Measurements from ENCODE around the gene VMP1.

The VMP1 gene

DNA sequence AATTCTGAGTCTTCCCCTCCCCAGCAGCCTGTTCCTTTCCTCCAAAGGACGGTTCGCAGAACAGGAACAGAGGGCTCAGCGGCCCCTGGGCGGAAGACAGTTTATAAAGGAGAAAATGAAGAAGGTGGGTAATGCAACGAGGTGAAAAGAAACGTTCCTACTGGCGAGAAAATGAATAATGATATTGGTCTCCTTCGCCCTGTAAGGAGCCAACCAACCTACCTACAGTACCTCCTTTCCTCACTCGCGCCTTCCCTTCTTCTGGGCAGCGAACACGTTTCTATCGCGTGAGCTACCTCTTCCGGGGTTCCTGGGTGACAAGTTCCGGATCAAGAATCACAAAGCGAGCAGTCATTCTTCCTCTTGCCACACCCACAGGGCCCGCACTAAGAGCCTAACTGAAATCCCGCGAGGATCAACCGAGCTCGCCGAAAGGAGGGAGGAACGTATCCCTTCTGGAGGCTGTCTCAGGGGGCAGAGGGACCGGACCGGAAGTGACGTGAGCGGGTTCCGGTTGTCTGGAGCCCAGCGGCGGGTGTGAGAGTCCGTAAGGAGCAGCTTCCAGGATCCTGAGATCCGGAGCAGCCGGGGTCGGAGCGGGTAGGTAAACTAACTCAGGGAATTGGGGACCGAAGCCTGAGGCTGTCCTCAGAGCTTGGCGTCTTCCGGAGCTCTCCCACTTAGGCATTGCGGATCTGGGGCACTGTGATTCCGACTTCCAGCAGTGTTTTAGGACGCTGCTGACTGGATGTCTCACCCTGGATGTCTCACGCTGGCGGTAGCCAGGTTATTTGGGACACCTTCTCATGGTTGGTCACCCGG lies at the start of gene VMP1, which contains the start of gene PTRH2:
Gene VMP1 (plus strand): TSS at position 506 of the 822 bp plus-strand sequence. CDS start 23,793 bp downstream, outside the sequence.
Gene PTRH2 (minus strand): TSS at position 282 of the 822 bp plus-strand sequence. CDS start 9,452 bp downstream, outside the sequence.
- Histone ChIP-seq H3K36me3 (ENCODE audit: control insufficient read depth, insufficient read depth, low read length) (peaks cover 2% of the 10 kb centered on the region; the same call in 1 of the 2 replicates), H3K27me3 (replicated peaks; ENCODE audit: control insufficient read depth, insufficient read depth, low read length) (no peaks in the 10 kb centered on the region), H3K4me3 (replicated peaks; ENCODE audit: low read depth, low read length) (peak within 1 kb of the TSS; percentile 99)
- TF ChIP-seq, protein P1, sequence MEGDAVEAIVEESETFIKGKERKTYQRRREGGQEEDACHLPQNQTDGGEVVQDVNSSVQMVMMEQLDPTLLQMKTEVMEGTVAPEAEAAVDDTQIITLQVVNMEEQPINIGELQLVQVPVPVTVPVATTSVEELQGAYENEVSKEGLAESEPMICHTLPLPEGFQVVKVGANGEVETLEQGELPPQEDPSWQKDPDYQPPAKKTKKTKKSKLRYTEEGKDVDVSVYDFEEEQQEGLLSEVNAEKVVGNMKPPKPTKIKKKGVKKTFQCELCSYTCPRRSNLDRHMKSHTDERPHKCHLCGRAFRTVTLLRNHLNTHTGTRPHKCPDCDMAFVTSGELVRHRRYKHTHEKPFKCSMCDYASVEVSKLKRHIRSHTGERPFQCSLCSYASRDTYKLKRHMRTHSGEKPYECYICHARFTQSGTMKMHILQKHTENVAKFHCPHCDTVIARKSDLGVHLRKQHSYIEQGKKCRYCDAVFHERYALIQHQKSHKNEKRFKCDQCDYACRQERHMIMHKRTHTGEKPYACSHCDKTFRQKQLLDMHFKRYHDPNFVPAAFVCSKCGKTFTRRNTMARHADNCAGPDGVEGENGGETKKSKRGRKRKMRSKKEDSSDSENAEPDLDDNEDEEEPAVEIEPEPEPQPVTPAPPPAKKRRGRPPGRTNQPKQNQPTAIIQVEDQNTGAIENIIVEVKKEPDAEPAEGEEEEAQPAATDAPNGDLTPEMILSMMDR (IDR thresholded peaks at IDR 0.05; ENCODE audit: insufficient read depth, low read length, poor library complexity, severe bottlenecking), result no peak
- peak; percentile 92 for DNase-seq (ENCODE audit: extremely low read depth, insufficient read length)

DNA sequence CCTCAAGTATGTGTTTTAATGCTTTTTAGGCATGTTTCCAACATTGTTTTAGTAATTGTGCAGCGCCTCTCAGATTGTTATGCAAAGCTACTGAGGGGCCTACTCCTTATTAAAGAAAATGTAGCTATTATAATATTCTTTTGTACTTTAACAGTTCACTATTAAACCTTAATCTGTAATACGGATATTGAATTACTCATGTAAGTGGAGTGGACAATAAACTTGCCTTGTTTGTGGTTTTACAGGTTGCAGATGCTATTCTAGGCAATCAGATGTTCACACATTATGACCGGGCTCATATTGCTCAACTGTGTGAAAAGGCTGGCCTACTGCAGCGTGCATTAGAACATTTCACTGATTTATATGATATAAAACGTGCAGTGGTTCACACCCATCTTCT lies 41.2 kb upstream of the VMP1 start:
- DNase-seq (ENCODE audit: extremely low read depth, insufficient read length), result no peak
- TF ChIP-seq, protein P1 (IDR thresholded peaks at IDR 0.05; ENCODE audit: insufficient read depth, low read length, poor library complexity, severe bottlenecking), result no peak
- Histone ChIP-seq H3K36me3 (ENCODE audit: control insufficient read depth, insufficient read depth, low read length) (peaks cover 12% of the 10 kb centered on the region), H3K4me3 (replicated peaks; ENCODE audit: low read depth, low read length) (no peak overlapping the region), H3K27me3 (replicated peaks; ENCODE audit: control insufficient read depth, insufficient read depth, low read length) (no peaks in the 10 kb centered on the region)

DNA sequence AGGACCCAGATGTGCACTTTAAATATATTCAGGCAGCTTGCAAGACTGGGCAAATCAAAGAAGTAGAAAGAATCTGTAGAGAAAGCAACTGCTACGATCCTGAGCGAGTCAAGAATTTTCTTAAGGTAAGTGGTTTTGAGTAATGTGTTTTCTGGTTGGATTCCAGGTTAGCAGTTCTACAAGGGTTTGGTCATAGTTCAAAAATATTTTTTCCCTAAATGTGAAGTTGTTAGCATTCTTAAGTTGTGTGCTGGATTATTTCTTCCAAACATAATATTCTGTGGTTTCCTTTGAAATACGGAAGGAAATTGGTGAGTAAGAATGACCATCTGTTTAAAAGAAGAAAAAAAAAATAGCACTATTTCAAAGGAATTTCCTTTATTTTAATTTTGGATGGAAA lies 38.6 kb upstream of the VMP1 start:
- Histone ChIP-seq H3K27me3 (replicated peaks; ENCODE audit: control insufficient read depth, insufficient read depth, low read length) (no peaks in the 10 kb centered on the region), H3K4me3 (replicated peaks; ENCODE audit: low read depth, low read length) (no peak overlapping the region), H3K36me3 (ENCODE audit: control insufficient read depth, insufficient read depth, low read length) (peaks cover 9% of the 10 kb centered on the region)
- DNase-seq (ENCODE audit: extremely low read depth, insufficient read length), result no peak
- TF ChIP-seq, protein P1 (IDR thresholded peaks at IDR 0.05; ENCODE audit: insufficient read depth, low read length, poor library complexity, severe bottlenecking), result no peak

DNA sequence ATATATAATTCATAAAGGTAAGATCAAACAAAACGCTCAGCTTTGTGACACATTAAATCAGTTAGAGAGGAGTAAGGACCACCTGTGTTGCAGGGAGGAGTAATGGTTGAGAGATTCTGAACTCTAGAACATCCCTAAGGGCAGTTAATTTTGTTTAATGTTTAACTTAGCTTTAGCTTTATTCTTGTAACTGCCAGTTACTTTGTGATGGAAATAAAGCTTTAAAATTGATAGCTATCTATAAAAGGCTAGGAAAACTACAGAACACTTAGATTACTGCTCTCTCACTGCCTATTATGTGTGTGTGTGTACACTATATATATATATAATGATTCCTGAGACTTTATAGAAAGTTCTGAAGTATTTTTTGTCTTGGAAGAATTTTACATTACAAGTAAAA lies 38.0 kb upstream of the VMP1 start:
- H3K36me3 ChIP-seq (ENCODE audit: control insufficient read depth, insufficient read depth, low read length), result peaks cover 7% of the 10 kb centered on the region
- DNase-seq (ENCODE audit: extremely low read depth, insufficient read length), result no peak
- no peaks in the 10 kb centered on the region for H3K27me3 ChIP-seq (replicated peaks; ENCODE audit: control insufficient read depth, insufficient read depth, low read length)
- no peak overlapping the region for H3K4me3 ChIP-seq (replicated peaks; ENCODE audit: low read depth, low read length)
- TF ChIP-seq, protein P1 (IDR thresholded peaks at IDR 0.05; ENCODE audit: insufficient read depth, low read length, poor library complexity, severe bottlenecking), result no peak

DNA sequence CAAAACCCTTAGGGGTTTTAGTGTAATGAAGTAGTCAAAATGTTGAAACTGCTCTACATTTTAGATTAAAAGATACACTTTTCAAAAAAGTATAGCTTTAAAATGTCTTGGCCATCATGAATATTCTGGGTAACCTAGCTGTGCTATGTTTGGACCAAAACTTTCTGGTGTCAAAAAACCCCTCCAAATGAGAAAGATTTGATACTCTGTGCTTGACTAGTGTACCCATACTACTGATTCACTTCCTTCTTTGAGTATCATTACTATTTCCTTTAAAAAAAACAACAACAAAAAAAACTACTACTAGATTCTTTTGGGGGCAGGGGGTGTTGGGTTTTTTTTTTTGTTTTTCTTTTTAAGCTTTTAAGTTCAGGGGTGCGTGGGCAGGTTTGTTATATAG lies 37.5 kb upstream of the VMP1 start:
- H3K36me3 ChIP-seq (ENCODE audit: control insufficient read depth, insufficient read depth, low read length), result peaks cover 5% of the 10 kb centered on the region
- DNase-seq (ENCODE audit: extremely low read depth, insufficient read length), result peak; percentile 13
- TF ChIP-seq, protein P1 (IDR thresholded peaks at IDR 0.05; ENCODE audit: insufficient read depth, low read length, poor library complexity, severe bottlenecking), result no peak

More for the DNA sequence above, 37.5 kb upstream of the VMP1 start:
- H3K27me3 ChIP-seq (replicated peaks; ENCODE audit: control insufficient read depth, insufficient read depth, low read length), result no peaks in the 10 kb centered on the region
- H3K4me3 ChIP-seq (replicated peaks; ENCODE audit: low read depth, low read length), result no peak overlapping the region
